ENCODE data around the gene CAPRIN2.

The CAPRIN2 gene

DNA sequence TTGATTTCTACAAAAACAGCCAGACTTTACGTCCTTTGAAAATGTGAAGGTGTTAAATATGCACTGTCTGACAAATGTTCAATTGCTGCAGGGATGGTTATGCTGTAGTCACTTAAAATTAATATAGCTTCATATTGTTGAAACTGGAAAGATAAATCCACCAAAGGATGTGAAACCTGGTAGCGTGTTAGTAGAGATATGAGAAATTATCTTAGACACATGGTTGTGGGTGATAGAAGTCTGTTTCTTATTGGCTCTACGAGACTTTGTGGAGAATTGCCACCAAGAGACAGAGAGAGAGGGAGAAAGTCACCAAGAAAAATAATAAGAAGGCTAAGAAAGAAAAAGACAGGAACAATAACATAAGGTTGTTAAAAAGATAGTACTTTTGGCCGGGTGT lies 2.6 kb upstream of the CAPRIN2 start:
- DNase-seq, result no peak

DNA sequence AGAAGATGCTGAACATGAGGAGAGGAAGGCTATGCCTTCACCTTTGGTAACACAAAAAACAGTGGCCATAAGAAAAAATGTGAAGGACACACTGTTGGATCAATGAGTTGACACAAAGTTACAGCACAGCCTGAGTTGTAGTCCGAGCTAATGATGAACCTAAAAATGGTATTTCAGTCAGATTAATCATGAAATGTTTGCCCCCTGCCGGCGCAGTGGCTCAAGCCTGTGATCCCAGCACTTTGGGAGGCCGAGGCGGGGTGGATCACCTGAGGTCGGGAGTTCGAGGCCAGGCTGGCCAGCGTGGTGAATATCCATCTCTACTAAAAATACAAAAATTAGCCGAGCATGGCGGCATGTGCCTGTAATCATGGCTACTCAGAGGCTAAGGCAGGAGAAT lies 1.3 kb upstream of the CAPRIN2 start:
- no peak for DNase-seq

DNA sequence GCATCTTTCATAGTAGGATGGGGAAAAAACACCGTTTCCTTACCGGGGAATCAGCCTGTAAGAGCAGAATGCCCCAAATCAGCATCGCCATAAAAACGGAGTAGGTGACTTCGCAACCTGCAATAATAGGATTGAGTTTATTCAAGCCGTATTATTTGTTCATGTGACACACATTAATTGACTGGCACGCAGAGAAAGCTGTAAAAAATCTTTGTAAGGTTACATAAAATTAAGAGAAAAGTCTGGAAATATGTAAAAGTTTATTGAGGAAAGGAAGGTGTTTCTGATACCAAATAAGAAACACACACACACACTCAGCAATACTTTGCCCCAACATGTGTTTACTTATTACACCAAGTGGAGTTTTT lies 628 bp upstream of the CAPRIN2 start:
- DNase-seq, result no peak

DNA sequence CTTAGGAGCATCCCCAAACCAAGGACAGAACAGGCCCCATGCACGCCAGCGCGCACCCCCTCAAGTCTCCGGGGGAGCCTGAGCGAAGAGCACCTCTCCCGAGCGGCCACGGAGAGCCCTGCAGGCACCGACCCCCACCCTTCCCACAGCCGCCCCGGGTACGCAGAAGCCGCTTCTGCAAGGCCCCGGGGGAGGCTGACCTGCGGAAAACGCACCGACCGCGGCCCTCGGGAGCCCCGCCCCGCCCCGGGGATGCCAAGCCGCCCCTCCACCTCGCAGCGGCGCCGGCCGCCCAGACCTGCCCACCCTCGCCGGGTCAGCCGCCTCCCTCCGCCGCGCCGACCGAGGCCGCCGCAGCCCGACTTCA lies 385 bp downstream of the CAPRIN2 start:
- peak; percentile 64 for DNase-seq

DNA sequence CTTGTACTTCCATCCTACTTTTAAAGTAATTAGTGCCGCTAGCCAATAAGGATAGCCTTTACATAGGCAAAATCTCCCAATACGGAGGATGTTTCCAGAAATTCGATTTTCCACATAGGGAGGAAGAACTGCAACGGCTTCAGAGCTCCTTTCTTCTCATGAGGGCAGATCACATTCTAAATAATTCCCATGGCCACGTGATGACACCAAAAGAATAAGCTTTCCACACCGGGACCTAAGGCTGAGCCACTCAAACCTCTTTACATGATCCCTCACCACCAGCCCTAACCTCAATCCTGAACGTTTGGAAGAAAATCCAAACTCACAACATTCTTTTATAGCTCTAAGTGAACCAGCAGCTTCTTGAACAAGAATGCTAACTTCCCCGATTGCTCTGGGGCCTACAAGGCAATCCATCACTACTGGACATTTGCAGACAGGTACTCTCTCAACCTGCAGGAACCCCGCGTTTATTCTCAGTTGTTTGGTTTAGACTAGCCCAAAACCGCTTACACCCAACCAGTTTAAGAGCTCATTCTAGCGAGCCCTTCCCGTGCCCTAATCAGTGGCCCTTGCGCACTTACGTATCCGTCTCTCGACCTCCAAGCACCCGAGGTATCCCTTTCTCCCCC lies 884 bp downstream of the CAPRIN2 start:
- no peak for DNase-seq

DNA sequence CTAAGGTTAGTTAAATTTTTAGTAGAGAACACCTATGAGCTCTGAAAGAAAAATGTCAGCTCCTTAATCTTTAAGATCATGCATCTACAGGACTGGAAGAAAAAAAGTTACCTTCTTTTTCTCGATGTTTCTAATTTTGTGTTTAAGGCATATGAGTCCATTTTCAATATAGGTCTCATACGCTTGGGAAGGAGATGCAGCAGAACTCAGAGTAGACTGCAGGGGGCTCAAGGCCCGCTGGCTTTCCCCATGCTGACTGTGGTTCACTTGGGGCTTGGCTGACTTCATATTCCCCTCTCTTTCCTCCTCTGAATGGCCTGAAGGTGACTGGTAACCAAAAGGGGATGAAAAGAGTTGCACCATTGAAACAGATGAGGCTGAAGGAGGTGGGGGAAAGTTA lies 1.5 kb downstream of the CAPRIN2 start:
- no peak for DNase-seq

DNA sequence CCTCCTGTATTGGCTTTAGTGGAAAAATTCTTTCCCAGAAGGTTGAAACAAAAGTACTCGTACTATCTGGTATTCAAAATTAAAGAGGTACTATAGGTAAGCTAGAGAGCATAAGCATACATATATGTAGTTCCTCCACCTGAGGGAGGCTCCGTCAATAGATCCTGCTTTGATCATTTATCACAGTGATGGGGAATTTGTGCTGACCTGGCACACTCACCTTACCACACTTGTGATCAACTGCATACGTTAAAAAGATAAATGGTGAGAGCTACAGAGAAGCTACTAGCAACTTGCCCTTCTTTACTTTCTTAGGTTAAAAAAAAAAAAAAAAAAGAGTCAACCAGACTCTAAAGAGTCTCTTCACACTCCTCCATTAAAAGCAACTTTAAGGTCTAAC lies 2.5 kb downstream of the CAPRIN2 start:
- DNase-seq, result no peak

DNA sequence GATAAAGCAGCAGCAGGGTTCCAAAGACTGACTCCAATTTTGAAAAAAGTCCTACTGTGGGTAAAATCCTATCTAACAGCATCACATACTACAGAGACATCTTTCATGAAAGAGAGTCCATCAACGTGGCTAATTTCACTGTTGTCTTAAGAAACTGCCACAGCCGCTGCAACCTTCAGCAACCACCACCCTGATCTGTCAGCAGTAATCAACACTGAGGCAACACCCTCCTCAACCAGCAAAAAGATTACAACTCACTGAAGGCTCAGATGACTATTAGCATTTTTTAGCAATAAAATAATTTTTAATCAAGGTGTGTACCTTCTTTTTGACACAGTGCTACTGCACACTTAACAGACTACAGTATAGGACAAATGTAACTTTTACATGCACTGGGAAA lies 6.6 kb downstream of the CAPRIN2 start:
- no peak for DNase-seq

DNA sequence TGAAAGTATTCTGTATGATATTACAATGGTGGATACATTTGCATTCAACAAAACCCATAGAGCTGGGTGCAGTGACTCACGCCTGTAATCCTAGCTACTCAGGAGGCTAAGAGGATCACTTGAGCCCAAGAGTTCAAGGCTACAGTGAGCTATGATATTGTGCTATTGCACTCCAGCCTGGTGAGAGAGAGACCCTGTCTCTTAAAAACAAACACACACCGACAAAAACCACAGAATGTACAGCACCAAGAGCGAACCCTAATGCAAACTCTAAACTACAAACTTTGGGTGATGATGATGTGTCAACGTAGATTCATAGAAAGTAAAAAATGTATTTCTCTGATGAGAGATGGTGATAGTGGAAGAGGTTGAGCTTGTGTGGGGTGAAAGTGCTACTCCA lies 8.6 kb downstream of the CAPRIN2 start:
- DNase-seq, result no peak

DNA sequence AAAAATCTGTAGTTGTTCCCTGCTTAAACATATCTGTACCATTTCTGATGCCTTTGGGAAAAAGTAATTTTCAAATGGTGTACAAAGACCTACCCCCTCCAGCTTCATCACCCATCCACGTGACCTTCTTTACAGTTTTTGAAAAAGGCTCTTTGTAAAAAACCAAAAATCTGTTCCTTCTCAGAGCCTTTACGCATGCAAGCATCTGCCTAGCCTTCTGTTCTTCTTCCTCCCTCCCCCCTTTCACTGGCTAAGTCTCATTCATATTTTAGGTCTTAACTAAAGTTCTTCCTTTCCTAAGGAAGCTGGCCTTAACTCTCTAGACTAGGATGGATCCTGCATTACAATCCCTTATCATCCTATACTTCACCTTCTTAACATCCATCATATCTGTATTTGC lies 10.4 kb downstream of the CAPRIN2 start:
- DNase-seq, result no peak

DNA sequence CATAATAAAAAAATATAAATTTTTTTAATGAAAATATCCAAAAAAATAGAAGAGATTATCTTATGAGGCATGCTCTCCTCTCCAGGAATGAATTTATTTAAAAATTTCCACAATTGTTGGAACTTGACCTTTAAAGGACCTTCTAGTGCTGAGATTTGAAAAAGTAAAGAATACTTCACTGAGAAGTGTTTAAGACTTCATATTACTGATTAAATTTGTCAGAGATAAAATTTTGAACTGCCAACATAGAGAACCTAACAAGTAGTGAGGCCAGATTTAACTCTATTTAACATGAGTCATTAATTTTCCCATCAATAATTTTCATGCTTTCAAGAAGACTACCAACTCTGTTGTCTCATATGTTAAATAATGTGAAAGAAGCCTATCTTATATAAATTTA lies 14.5 kb downstream of the CAPRIN2 start:
- no peak for DNase-seq

DNA sequence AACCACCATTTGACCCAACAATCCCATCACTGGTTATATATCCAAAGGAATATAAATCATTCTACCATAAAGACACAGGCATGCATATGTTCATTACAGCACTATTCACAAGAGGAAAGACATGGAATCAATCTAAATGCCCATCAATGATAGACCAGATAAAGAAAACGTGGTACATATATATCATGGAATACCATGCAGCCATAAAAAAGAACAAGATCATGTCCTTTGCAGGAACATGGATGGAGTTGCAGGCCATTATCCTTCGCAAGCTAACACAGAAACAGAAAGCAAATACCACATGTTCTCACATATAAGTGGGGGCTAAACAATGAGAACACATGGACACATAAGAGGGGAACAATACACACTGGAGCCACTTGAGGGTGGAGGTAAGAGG lies 15.7 kb downstream of the CAPRIN2 start:
- no peak for DNase-seq

DNA sequence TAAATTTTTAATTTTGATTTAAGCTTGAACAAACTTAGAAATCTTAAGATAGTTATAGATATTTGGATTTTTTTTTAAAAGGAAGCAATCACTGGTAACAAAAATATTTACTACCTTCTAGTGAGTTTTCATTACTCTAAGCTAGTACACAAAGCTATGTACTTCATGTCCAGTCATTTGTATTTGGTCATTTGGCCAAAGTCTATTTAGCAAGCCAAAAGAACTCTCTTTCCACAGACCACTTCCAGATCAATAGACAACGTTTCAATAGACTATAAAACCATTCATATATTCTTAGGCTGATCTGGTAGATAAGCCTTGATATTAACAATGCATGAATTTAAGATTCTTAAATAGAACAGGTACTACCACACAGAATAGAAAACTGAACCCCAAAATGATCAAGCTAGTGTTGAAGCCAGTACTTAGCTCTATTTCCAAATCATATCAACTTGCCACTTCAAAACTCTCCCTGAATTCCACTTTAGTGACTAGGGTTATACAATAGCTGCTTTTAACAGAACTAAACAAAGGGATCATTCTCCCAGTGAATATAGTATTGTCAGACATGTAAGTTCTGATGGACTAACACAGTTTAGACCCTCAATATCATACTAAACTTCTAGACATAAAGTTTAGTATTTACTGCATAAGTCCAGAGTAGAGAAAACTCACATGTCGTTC lies 21.7 kb downstream of the CAPRIN2 start:
- DNase-seq, result no peak

DNA sequence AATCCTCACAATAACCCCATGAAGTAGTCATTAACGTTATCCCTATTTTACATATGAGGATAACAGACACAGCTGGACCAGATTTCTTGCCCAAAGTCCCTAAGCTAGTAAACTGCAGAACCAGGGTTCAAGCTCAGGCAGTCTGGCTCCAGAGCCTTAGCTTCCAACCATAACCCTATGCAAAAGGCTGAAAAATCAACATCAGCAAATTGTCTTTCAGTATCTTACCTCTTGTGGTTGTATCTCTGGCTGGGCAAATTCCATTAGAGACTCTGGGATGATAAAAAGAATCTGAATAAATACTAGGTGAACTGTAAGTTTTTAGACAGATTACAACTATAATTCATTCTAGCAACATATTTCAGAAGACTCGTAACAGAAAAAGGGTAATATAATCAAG lies 24.7 kb downstream of the CAPRIN2 start:
- DNase-seq, result no peak

DNA sequence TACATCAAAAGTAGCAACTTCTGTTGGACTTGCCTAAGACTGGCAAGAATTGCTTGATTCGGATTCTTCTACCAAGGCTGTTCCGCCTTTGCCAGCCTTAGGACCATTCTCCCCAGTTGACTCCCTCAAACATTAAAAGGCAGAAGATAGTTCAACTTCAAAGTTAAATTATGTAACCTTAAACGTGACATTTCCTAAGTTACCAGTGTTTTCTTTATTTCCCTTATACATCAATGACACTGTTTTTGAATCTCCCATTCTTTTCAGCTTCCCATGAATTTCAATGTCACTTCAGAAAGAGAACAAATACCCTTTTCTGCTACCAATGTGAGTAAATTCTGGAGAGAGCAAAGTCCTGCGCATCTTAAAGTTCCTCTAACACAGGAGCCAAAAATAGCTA lies 25.2 kb downstream of the CAPRIN2 start:
- DNase-seq, result no peak

DNA sequence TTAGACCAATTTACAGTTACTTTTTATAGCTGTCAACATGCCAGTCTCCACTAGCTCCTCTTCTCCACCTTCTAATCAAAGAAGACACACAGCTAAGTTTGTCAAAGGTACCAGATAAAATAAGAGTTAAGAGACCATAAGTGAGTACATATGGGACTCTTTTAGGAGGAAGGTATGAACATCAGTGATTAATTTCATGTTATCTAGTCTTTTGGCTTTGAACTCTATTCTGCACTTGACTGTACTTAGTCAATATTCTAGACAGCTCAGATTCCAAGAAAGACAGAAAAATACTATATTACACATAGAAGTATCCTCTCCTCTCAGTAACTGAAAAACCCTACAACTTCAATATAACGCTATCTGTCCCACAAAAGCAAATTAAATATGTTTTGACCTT lies 28.1 kb downstream of the CAPRIN2 start:
- DNase-seq, result no peak

DNA sequence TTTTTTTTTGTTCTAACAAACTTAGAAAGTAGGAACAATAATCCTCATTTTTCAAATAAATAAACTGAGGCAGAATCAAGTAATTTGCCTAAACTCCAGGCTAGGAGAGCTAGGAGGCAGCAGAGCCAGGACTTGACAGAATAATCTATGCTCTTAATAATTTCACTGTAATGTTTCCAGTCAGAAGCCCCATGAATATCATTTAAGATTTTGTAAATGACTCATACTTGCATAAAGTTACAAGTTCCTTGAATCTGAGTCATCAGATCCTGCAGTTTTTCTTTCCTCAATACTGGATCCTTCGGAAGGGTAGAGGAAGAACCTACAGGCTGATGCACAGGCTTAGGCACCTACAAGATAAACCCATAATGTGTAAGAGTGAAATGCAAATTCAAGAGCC lies 29.0 kb downstream of the CAPRIN2 start:
- DNase-seq, result no peak

DNA sequence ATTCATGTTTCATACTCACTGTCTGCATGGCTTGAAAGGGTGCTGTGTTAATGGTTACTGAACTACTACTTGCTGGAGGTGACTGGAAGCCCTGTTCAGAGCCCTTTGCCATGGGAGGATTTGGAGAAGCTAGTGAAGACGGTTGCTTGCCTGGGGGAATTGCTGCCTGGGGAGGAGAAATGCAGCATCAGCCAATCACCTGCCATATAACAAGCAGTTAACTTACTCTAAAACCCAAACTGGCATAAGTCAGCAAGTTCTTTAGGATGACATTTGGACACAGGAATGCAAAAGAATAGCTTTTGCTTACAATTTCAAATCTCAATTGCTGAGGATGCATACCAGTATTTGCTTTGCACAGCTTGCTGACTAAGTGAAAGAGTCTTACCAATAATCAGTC lies 35.7 kb downstream of the CAPRIN2 start:
- no peak for DNase-seq

DNA sequence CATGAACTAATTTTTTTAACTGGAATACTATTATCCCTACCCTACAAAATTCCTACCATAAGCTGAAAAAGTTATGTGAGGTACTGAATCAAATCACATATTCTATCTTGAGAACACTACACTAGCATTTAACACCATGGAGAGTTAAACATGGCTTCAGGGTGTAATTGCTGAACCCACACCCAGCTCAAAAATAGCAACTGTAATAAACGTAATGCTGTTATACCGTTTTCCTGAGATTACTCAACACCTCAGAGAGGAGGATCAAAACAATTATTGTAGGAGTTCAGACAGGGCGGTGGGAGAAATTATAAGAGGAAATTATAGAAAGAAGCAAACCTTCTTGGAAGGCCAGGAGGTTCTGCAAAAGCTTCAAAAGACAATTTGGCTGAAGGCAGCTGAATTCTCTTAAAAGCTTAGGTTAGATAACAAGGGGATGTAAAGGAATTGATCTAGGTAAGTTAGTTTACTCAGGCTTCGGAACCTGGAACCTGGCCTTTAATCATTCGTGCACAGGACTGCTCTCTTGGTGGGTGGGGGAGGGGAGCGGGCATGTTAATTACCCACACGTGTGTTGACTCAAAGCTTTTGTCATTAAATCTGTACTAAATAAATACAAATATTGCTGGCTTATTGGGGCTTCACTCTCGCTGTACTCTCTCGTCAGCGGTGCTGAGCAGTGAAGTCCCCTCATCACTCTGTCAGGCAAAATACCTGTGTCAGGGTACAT lies 47.0 kb downstream of the CAPRIN2 start:
- no peak for DNase-seq

DNA sequence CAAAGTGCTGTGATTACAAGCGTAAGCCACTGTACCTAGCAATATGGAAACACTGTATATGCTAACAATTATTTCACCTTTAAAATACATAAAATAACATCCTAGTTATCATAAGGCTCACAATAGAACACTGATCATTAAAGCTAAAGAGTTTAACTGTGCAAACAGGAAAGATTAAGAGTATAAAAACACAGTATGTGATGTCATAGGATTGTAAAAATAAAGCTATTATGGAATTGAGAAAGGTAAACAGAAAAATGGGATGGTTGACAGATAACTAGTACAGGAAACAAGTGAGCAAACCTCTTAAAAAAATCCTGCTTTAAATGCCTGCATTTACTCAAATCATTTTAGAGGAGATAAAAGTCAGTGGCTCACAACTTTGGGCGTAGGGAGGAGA lies 48.3 kb downstream of the CAPRIN2 start:
- no peak for DNase-seq

DNA sequence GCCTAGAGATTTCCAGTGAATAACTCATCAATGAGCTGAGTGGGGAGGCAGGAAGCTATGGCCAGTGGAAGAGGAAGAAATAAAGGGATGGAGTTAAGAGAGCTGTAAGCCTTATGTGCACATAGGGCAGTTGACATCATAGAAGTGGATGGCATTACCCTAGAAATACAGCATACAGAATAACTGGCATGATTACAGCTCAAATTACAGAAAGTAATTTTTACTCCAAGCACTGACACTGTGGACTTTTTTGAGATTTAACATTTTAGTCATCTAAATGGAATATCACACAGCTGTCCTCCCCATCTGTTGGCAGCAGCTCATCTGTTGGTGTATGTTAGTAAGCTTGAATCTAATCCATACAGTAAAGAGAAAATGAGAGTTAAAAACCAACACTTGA lies 53.7 kb downstream of the CAPRIN2 start:
- DNase-seq, result no peak

DNA sequence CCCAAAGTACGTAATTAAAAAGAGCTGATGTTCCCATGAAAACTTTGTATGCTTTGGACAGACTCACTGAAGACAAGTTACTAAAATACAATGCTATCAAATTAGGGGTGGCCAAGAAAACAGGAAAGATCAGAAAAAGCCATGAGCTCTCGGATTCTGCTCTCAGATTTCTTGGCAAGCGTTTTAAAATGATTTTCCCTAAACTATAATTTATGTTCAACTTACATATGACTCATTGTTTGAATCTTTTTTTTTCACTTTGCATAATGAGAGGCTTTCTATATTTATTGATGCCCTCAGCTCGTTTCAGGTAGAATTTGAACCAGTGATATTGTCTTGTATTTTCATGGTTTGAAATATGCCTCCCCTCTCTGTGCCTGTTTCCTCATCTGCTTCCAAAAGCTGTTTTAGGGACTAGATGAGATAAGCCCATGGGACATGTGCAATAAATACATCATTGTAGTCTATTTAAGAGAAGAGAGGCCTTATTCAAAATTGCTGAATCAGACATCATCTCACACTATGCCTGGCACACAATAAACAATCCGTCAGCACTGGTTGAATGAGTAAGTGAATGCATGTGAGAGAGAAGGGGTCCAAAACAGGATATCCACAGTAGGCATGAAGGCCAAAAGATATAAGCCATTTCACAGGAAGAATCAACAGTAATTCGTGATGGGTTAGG lies 54.4 kb downstream of the CAPRIN2 start:
- DNase-seq, result no peak

DNA sequence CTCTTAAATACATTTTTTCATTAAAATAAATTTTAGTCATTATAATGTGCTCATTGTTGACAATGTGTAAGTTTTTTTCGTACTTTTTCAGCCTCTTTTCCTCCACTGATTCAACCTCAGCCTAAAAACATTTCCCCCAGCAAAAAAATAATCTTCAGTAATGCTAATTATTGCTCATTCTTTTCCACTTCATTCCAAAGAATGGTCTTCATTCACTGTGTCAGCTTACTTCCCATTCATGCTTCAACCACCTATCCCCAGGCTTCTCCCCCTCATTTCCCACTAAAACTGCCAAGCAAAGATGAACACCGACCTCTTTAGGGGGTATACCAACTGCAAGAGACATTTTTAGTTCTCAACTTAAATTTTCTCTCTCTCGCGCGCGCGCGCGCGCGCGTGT lies 56.4 kb downstream of the CAPRIN2 start:
- no peak for DNase-seq

DNA sequence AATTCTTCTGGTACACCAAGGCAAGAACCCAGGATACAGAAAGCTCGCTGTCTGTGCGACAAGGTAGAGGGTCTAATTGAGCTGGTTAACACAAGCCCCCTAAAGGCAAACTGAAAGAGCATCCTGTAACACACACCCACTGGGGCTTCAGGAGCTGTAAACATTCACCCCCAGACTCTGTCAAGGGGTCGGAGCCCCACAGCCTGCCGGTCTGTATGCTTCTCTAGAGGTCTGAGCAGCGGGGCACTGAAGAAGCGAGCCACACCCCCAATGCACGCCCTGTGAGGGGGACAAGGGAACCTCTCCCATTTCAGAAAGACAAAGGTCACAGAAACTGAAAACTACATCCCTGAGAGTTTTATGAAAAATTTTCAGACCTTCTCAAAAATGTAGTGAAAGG lies 57.8 kb downstream of the CAPRIN2 start:
- no peak for DNase-seq

Measured in stimulated activated naive CD4-positive, alpha-beta T cell treated with Interleukin-2 at 50 U/mL for 16 hours (primary cell).